ENCODE data around the gene APOD.

The APOD gene

DNA sequence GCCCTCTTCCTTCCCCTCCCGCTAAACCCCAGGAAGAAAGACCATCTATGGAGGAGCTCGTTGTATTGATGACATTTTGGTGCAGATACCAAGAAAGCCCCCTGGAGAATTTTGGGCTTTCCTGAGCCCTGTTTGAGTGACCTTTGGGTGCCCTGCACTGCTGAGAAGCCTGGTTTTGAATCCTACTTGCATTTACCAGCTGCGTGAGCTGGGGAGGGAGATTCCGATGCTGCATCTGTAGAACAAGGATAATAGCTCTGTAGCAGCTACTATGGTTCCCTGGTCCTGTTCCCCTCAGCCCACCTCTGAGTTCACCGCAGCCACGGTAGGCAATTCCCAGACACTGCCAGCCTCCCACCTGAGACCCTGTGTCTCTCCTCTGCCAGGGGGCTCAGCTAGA is 5.2 kb downstream of the APOD start:
- POLR2A ChIA-PET = no interaction called here
- TF ChIP-seq FOXK2 (IDR thresholded peaks at IDR 0.05) (no peak), FOXM1 (IDR thresholded peaks at IDR 0.05; ENCODE audit: borderline replicate concordance) (no peak), FOXA1 (IDR thresholded peaks at IDR 0.05) (no peak), ZNF384 (IDR thresholded peaks at IDR 0.05) (no peak), CTBP1 (IDR thresholded peaks at IDR 0.05; ENCODE audit: borderline replicate concordance) (no peak), L3MBTL2 (conservative IDR thresholded peaks at IDR 0.05) (no peak), BHLHE40 (IDR thresholded peaks at IDR 0.05; ENCODE audit: borderline replicate concordance) (no peak), ELF4 (IDR thresholded peaks at IDR 0.05) (no peak), SUZ12 (IDR thresholded peaks at IDR 0.05) (no peak), HDGF (IDR thresholded peaks at IDR 0.05; ENCODE audit: borderline replicate concordance) (no peak), SP1 (IDR thresholded peaks at IDR 0.05) (no peak), TARDBP (IDR thresholded peaks at IDR 0.05) (no peak), ARNT (IDR thresholded peaks at IDR 0.05) (no peak), LEF1 (IDR thresholded peaks at IDR 0.05; ENCODE audit: borderline replicate concordance) (no peak), NFRKB (IDR thresholded peaks at IDR 0.05) (no peak)
- TF ChIP-seq, protein P1, sequence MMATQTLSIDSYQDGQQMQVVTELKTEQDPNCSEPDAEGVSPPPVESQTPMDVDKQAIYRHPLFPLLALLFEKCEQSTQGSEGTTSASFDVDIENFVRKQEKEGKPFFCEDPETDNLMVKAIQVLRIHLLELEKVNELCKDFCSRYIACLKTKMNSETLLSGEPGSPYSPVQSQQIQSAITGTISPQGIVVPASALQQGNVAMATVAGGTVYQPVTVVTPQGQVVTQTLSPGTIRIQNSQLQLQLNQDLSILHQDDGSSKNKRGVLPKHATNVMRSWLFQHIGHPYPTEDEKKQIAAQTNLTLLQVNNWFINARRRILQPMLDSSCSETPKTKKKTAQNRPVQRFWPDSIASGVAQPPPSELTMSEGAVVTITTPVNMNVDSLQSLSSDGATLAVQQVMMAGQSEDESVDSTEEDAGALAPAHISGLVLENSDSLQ (IDR thresholded peaks at IDR 0.05) = no peak
- no peak for DNase-seq (ENCODE audit: extremely low spot score)
- CTCF ChIA-PET = no interaction called here

DNA sequence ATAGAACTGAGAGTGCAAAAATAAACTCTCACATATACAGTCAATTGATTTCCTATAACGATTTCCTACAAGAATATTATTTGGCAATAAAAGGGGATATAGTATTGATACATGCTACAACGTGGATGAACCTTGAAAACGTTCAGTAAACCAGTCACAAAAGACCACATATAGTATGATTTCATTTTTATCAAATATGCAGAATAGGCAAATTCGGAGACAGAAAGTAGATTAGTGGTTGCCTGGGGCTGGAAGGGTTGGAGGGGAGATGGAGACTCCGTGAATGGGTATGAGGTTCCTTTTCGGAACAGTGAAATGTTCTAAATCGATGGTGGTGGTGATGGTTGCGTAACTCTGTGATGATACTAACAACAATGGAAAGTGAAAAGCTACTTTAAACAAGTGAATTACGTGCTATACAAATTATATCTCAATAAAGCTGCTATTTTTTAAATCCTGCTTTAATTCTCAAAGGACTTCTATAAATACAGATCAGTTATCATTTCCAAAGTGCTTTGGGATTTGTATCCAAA is 6.0 kb downstream of the APOD start:
- TF ChIP-seq FOXK2 (IDR thresholded peaks at IDR 0.05) = no peak
- no peak for TF ChIP-seq LEF1 (IDR thresholded peaks at IDR 0.05; ENCODE audit: borderline replicate concordance)
- no peak for TF ChIP-seq CTBP1 (IDR thresholded peaks at IDR 0.05; ENCODE audit: borderline replicate concordance)
- no peak for TF ChIP-seq FOXM1 (IDR thresholded peaks at IDR 0.05; ENCODE audit: borderline replicate concordance)
- no peak for DNase-seq (ENCODE audit: extremely low spot score)
- ChIA-PET CTCF (no interaction called here), POLR2A (no interaction called here)

DNA sequence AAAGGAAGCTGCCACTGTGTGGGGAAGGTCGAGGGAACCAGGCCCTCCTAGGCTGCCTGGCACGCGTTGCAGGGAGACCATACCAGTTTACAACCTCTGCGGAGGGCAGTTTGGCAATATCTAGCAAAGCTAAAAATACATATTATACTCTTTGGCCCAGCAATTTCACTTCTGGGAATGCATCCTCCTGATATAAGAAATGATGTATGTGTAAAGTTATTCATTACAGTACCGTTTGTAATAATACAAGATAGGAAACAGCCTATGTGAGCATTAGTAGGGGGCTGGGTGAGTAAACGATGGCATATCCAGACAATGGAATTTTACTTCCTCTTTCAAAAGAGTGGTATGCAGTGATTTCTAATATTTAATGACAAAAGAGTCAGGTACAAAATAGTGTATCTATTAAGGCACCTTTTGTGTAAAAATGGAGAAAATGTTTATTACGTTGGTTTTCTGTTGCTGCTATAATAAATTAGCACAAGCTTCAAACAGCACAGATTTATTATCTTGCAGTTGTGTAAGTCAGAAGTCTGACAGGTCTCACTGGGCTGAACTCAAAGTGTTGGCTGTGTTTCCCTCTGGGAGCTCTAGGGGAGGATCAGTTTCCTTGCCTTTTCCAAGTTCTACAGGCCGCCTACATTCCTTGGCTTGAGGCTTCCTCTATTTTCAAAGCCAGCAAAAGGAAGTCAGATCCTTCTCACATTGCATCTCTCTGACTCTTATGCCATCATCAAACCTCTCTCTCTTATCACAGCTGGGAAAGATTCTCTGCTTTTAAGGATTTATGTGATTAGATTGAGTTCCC is 9.0 kb downstream of the APOD start:
- no peak for DNase-seq (ENCODE audit: extremely low spot score)
- POLR2A ChIA-PET = no interaction called here
- CTCF ChIA-PET = no interaction called here
- TF ChIP-seq FOXK2 (IDR thresholded peaks at IDR 0.05) = no peak
- no peak for TF ChIP-seq HDGF (IDR thresholded peaks at IDR 0.05; ENCODE audit: borderline replicate concordance)
- TF ChIP-seq CTBP1 (IDR thresholded peaks at IDR 0.05; ENCODE audit: borderline replicate concordance) = no peak
- TF ChIP-seq NFRKB (IDR thresholded peaks at IDR 0.05) = no peak
- no peak for TF ChIP-seq SP1 (IDR thresholded peaks at IDR 0.05)
- no peak for TF ChIP-seq FOXA1 (IDR thresholded peaks at IDR 0.05)
- no peak for TF ChIP-seq LEF1 (IDR thresholded peaks at IDR 0.05; ENCODE audit: borderline replicate concordance)
- TF ChIP-seq FOXM1 (IDR thresholded peaks at IDR 0.05; ENCODE audit: borderline replicate concordance) = no peak
- TF ChIP-seq ELF4 (IDR thresholded peaks at IDR 0.05) = no peak
- TF ChIP-seq TARDBP (IDR thresholded peaks at IDR 0.05) = no peak
- TF ChIP-seq ARNT (IDR thresholded peaks at IDR 0.05) = no peak
- TF ChIP-seq ZNF384 (IDR thresholded peaks at IDR 0.05) = no peak
- no peak for TF ChIP-seq L3MBTL2 (conservative IDR thresholded peaks at IDR 0.05)
- no peak for TF ChIP-seq BHLHE40 (IDR thresholded peaks at IDR 0.05; ENCODE audit: borderline replicate concordance)
- no peak for TF ChIP-seq SUZ12 (IDR thresholded peaks at IDR 0.05)
- TF ChIP-seq, protein P1 (IDR thresholded peaks at IDR 0.05) = no peak

DNA sequence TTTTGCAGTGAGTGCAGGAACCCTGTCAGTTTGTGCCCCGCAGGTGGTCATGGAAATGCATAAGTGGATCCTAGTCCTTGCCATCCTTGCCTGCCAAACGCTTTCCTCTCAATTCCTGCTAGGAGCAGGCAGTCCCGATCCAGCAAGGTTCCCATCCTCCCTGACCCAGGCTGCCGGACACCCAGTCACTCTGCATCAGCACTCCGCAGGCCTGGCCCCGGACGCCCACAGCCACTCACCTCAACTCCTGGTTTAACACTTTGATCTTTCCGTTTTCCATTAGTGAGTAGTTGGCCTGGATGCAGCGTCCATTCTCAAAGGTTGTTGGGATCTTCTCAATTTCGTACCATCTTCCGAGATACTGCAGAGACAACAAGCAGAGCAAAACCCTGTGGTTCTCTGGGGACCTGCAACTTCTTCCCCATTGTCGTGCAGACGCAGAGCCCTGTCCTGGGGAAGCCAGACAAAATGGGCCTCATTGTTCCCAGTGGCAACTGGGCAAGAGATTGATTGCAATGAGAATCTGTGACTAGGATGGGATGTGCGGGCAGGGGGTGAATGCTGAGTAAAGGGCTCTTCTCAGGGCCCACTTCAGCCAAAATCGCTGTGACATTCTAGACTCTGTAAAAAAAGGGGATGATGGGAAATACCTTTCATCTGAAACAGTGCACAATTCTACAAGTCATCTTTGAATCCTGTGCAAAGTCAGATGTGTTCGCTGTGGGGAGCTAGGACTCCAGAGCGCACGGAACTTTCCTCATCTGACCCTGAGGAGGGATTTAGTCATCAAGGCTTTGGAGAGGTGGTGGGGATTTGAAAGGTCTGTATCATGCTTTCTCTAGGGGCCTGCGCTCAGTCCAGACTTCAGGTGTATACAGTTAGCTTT is 9.9 kb downstream of the APOD start:
- ChIA-PET POLR2A (no interaction called here), CTCF (no interaction called here)
- TF ChIP-seq CTBP1 (IDR thresholded peaks at IDR 0.05; ENCODE audit: borderline replicate concordance) (no peak), SUZ12 (IDR thresholded peaks at IDR 0.05) (no peak), ELF4 (IDR thresholded peaks at IDR 0.05) (no peak), ARNT (IDR thresholded peaks at IDR 0.05) (no peak), BHLHE40 (IDR thresholded peaks at IDR 0.05; ENCODE audit: borderline replicate concordance) (no peak), HDGF (IDR thresholded peaks at IDR 0.05; ENCODE audit: borderline replicate concordance) (no peak)
- TF ChIP-seq, protein P1 (IDR thresholded peaks at IDR 0.05) = no peak
- no peak for DNase-seq (ENCODE audit: extremely low spot score)

DNA sequence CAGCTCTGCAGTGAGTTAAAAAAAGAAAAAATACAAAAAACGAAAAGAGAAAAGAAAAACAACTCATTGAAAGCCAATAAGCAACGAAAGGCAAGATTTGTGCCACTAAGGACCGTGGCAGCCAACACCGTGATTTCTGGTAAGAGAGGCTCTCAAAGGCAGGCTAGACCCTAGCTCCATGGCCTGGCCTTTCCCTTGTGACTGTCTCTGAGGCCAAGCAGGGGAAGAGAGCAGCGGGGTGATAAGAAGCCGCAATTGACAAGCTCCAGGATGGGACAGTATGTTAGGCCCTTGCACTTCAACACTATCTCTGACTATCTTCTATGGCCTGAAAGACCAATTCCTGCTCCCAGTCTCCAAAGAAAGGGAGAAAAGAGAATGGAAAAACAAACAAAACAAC is 12.4 kb downstream of the APOD start:
- no peak for DNase-seq (ENCODE audit: extremely low spot score)
- CTCF ChIA-PET = no interaction called here
- TF ChIP-seq HDGF (IDR thresholded peaks at IDR 0.05; ENCODE audit: borderline replicate concordance) (no peak), CTBP1 (IDR thresholded peaks at IDR 0.05; ENCODE audit: borderline replicate concordance) (no peak), SP1 (IDR thresholded peaks at IDR 0.05) (no peak), NFRKB (IDR thresholded peaks at IDR 0.05) (no peak), FOXM1 (IDR thresholded peaks at IDR 0.05; ENCODE audit: borderline replicate concordance) (no peak), ZNF384 (IDR thresholded peaks at IDR 0.05) (no peak), TARDBP (IDR thresholded peaks at IDR 0.05) (no peak)
- TF ChIP-seq, protein P1 (IDR thresholded peaks at IDR 0.05) = no peak
- POLR2A ChIA-PET = no interaction called here

Measured in HEK293T (cell line).